RWPE1 (cell line): ENCODE results near the gene HEATR5B.

Experiments
- CTCF ChIA-PET: fragments of 350-600 bp; sonication (Branson Sonifier 250); formaldehyde crosslinking; extraction: SDS; loops from one replicate; lab custom pipeline; 2021; lab: Yijun Ruan, JAX
- POLR2A ChIA-PET: fragments of 400-600 bp; formaldehyde crosslinking; extraction: SDS; loops from one replicate; lab custom pipeline; 2020; ENCODE audit warnings: antibody characterized with exemption; ENCODE audit not compliant: low non-redundant PET; lab: Yijun Ruan, JAX
- DNase-seq: peaks from one replicate; pipeline ENCODE4 v3.0.0; 2012; ENCODE audit warnings: low spot score
- H3K27ac ChIP-seq: fragments of 450-650 bp; 2 replicates; pipeline ENCODE4 v1.5.1; 2017
- CTCF ChIP-seq: fragments of 450-650 bp; conservative IDR thresholded peaks from 2 replicates; pipeline ENCODE4 v1.5.1; 2017; ENCODE audit warnings: low read depth, mild to moderate bottlenecking

Gene HEATR5B

GRCh38 chr2:37026050-37026449 lies 58.1 kb downstream of the HEATR5B start:
- no peak for TF ChIP-seq CTCF
- peak; percentile 2 for DNase-seq

DNA sequence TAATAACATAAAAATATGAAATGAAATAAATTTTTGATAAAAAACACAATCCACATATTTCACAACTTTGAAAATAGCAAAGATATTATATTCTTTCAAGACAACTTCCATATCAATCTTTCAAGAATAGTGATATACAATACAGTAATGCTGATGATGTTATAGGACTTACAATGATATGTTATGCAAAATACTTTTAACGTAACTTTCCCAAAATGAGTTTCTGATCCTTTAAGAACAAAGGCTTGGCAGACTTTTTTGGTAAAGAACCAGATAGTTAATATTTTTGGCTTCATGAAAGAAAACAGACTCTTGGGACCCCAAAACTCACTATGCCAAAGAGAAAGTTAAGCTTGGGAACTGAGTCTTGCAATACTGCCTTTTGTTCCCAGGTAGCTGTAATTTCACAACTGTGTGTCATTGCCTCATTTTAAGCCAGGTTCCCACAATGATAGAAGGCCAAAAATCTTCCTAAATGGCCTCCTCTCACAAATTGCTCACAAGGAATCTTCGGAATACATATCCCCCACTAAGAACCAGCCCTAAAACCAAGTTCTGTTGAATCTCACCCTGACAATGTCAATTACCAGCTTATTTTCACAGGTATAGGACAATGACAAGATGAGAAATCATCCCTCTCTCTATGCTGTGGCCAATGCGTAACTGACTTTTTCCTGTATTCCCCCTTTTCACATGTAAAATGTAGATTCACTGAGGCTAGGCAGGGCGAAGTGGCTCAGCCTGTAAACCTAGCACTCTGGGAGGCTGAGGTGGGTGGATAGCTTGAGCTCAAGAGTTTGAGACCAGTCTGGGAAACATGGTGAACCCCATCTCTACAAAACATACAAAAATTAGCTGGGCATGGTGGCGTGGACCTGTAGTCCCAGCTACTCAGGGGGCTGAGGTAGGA lies 63.0 kb downstream of the HEATR5B start:
- TF ChIP-seq CTCF = no peak
- CTCF ChIA-PET = interaction anchor here (0.6 kb wide), 2 partner anchors 159 to 181 kb away, joined by 3 read pairs; no protein-coding TSS in a partner anchor
- H3K27ac ChIP-seq = no peak overlapping the region
- POLR2A ChIA-PET = no interaction called here
- DNase-seq = no peak

More at GRCh38 chr2:37026050-37026449, 58.1 kb downstream of the HEATR5B start:
- POLR2A ChIA-PET = no interaction called here
- no peak overlapping the region for H3K27ac ChIP-seq
- CTCF ChIA-PET = no interaction called here

DNA sequence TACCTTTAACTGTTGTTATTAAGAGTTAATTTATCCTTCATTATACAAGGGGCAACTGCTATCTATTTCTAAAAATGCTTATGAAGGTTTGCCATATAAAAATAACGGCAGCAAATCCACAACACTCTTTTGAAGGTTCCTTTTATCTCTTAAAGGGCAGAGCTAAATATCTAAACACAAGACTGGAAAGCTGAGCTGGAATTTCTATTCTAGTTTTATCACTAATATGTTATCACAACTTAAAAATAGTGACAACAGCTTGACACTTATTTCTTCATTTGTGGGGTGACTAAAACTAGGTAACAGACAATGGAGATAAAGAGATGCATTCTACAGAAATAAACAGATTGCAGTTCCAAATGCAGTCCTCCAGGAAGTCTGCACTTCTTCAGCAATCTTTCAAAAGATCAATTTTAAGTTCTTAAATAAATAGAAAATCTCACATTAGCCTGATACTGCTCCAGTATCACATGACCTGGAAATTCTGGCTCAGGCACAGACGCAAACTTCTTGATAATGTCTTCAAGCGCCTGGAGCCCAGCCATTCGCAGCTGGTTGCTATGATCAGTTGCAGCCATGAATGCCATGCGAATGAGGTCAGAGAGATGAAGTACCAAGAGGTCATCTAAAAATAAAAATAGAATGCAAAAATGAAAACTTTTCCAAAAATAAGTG lies 63.8 kb downstream of the HEATR5B start:
- ChIA-PET CTCF (no interaction called here), POLR2A (no interaction called here)
- DNase-seq = no peak
- no peak overlapping the region for H3K27ac ChIP-seq
- no peak for TF ChIP-seq CTCF

DNA sequence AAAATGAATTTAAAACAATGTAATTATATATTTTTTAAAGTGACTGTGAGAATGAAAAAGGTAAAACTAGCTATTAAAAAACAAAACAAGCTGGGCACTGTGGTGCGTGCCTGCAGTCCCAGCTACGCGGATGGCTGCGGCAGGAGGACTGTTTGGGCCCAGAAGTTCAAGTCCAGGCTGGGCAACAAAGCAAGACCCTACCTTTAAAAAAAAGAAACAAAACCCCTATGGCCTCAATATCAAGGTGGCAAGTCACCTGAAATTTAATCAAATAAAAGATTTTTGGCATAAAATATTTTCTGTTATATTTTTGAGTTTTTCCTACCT lies 70.9 kb downstream of the HEATR5B start:
- ChIA-PET CTCF (no interaction called here), POLR2A (no interaction called here)
- DNase-seq = no peak
- H3K27ac ChIP-seq = no peak overlapping the region
- TF ChIP-seq CTCF = no peak

GRCh38 chr2:37011130-37011529 lies 73.0 kb downstream of the HEATR5B start:
- POLR2A ChIA-PET = no interaction called here

More at GRCh38 chr2:37011130-37011529, 73.0 kb downstream of the HEATR5B start:
- CTCF ChIA-PET = interaction anchor here (0.7 kb wide), 1 partner anchor 158 kb away, joined by 4 read pairs; no protein-coding TSS in a partner anchor
- TF ChIP-seq CTCF = no peak
- no peak for DNase-seq
- H3K27ac ChIP-seq = no peak overlapping the region
